HCT116 (cell line): ENCODE measurements around the gene SCN10A. TPM values are rescaled to one million over a fixed set of nuclear protein-coding genes. Genes with fewer than 3 reads are reported as not detected.

ENCODE experiments used
- ATAC-seq: fragments of 200-7000 bp; cut with Tn5 transposase; 2 replicates; pipeline ENCODE4 v1.9.1; 2020; ENCODE audit warnings: mild to moderate bottlenecking, moderate library complexity
- BruUV-seq: library from RNA; stranded (reverse); fragments of 400-500 nt; replicated peaks from 2 replicates; lab custom pipeline; 2021; lab: Mats Ljungman, UMichigan
- CTCF ChIA-PET: fragments of 300-600 bp; sonication (Branson Sonifier 250); formaldehyde crosslinking; loops from one replicate; lab custom pipeline; 2021; ENCODE audit warnings: antibody characterized with exemption; lab: Charles Lee
- POLR2A ChIA-PET: fragments of 300-600, 350-600 bp; sonication (Branson Sonifier 250); formaldehyde crosslinking; loops from one replicate; lab custom pipeline; 2021; ENCODE audit warnings: antibody characterized with exemption; lab: Charles Lee
- RAD21 ChIA-PET, 2 experiments: fragments of 300-600 bp; sonication (Branson Sonifier 250); formaldehyde crosslinking; loops; one replicate each; lab custom pipeline; 2023; ENCODE audit warnings: low total read pairs in 2 of 2; ENCODE audit not compliant: uncharacterized antibody in 2 of 2, unreplicated experiment in 2 of 2, low non-redundant PET in 1 of 2; lab: Charles Lee
- DNase-seq: peaks from one replicate; pipeline ENCODE4 v3.0.0-alpha.2; 2010; ENCODE audit warnings: low read depth, low spot score
- H2AFZ ChIP-seq: fragments of 200-600 bp; shearing (Covaris generic), sonication (generic); 2 replicates; pipeline ENCODE4 v1.6.1; 2017; ENCODE audit warnings: low read depth, mixed run types, mixed read lengths, antibody characterized with exemption, low read length; ENCODE audit not compliant: poor library complexity, severe bottlenecking
- H3K27ac ChIP-seq: 2 replicates; pipeline ENCODE4 v1.5.1; 2012; ENCODE audit warnings: low read depth, low read length
- H3K27me3 ChIP-seq: fragments of 200-600 bp; sonication (generic); 2 replicates; pipeline ENCODE4 v1.6.1; 2016; ENCODE audit warnings: mixed run types, low read length, mixed read lengths; ENCODE audit not compliant: insufficient read depth
- H3K36me3 ChIP-seq, 2 experiments: fragments of 200-500 bp in 1 of 2; fragments of 200-600 bp in 1 of 2; sonication (Bioruptor generic) in 1 of 2; sonication (generic) in 1 of 2; 2 replicates each; pipeline versions ENCODE4 v1.5.1 to v1.6.1; 2014 to 2016; ENCODE audit warnings: low read length in 2 of 2, inconsistent platforms in 1 of 2, mixed read lengths in 1 of 2, mixed run types in 1 of 2; ENCODE audit not compliant: insufficient read depth in 2 of 2, control insufficient read depth in 1 of 2
- H3K4me1 ChIP-seq, 2 experiments: fragments of 200-600 bp in 1 of 2; sonication (generic) in 1 of 2; 2 replicates each; pipeline versions ENCODE4 v1.5.1 to v1.6.1; 2012 to 2017; ENCODE audit warnings: low read length in 2 of 2, inconsistent platforms in 1 of 2, mild to moderate bottlenecking in 1 of 2, mixed read lengths in 1 of 2, mixed run types in 1 of 2, moderate library complexity in 1 of 2; ENCODE audit not compliant: insufficient read depth in 2 of 2, control insufficient read depth in 1 of 2
- H3K4me2 ChIP-seq: fragments of 200-600 bp; sonication (generic); 2 replicates; pipeline ENCODE4 v1.6.1; 2017; ENCODE audit warnings: mixed run types, low read length, mixed read lengths
- H3K4me3 ChIP-seq, 2 experiments: fragments of 200-600 bp in 1 of 2; sonication (generic) in 1 of 2; replicated peaks in 1 of 2; 2 replicates each; pipeline ENCODE4 v1.5.1; 2011 to 2016; ENCODE audit warnings: low read length in 2 of 2, control low read depth in 1 of 2, low read depth in 1 of 2, mild to moderate bottlenecking in 1 of 2, mixed read lengths in 1 of 2, mixed run types in 1 of 2
- H3K79me2 ChIP-seq: fragments of 200-600 bp; sonication (generic); 2 replicates; pipeline ENCODE4 v1.6.1; 2017; ENCODE audit warnings: mild to moderate bottlenecking, mixed run types, low read length, moderate library complexity, mixed read lengths; ENCODE audit not compliant: insufficient read depth
- H3K9ac ChIP-seq: fragments of 200-600 bp; sonication (generic); 2 replicates; pipeline ENCODE4 v1.6.1; 2016; ENCODE audit warnings: low read length, mixed read lengths
- H3K9me2 ChIP-seq: fragments of 200-600 bp; sonication (generic), shearing (Covaris generic); 2 replicates; pipeline ENCODE4 v1.6.1; 2017; ENCODE audit warnings: mixed run types, mild to moderate bottlenecking, moderate library complexity; ENCODE audit not compliant: insufficient read depth
- H3K9me3 ChIP-seq, 2 experiments: fragments of 200-500 bp in 1 of 2; fragments of 200-600 bp in 1 of 2; sonication (Bioruptor generic) in 1 of 2; sonication (generic) in 1 of 2; 2 replicates each; pipeline ENCODE4 v1.6.1; 2014 to 2017; ENCODE audit warnings: low read length in 2 of 2, mixed read lengths in 2 of 2, inconsistent platforms in 1 of 2, low read depth in 1 of 2, mild to moderate bottlenecking in 1 of 2, mixed run types in 1 of 2, moderate library complexity in 1 of 2; ENCODE audit not compliant: control insufficient read depth in 1 of 2, insufficient read depth in 1 of 2
- H4K20me1 ChIP-seq: fragments of 200-600 bp; sonication (generic), shearing (Covaris generic); 2 replicates; pipeline ENCODE4 v1.6.1; 2017; ENCODE audit warnings: mixed run types, mild to moderate bottlenecking, moderate library complexity; ENCODE audit not compliant: insufficient read depth
- CTCF ChIP-seq, 3 experiments: fragments of 200-600 bp in 1 of 3; sonication (generic) in 1 of 3; IDR thresholded peaks in 2 of 3; conservative IDR thresholded peaks in 1 of 3; 2 replicates each; pipeline ENCODE4 v1.5.1; 2012 to 2017; ENCODE audit warnings: low read depth in 2 of 3, low read length in 2 of 3, antibody characterized with exemption in 1 of 3, borderline replicate concordance in 1 of 3, control low read depth in 1 of 3, mild to moderate bottlenecking in 1 of 3, mixed read lengths in 1 of 3, mixed run types in 1 of 3, moderate library complexity in 1 of 3; ENCODE audit not compliant: insufficient read depth in 1 of 3
- EZH2 ChIP-seq: fragments of 200-600 bp; sonication (generic); IDR thresholded peaks from 2 replicates; pipeline ENCODE4 v1.6.1; 2017; ENCODE audit warnings: antibody characterized with exemption, mixed run types
- FOSL1 ChIP-seq: IDR thresholded peaks from 2 replicates; pipeline ENCODE4 v1.6.1; 2012; ENCODE audit warnings: low read depth
- MAX ChIP-seq: IDR thresholded peaks from 2 replicates; pipeline ENCODE4 v1.6.1; 2012
- POLR2AphosphoS5 ChIP-seq: IDR thresholded peaks from 2 replicates; pipeline ENCODE4 v1.6.1; 2011; ENCODE audit warnings: mild to moderate bottlenecking, low read depth, low read length, moderate library complexity
- RAD21 ChIP-seq: IDR thresholded peaks from 2 replicates; pipeline ENCODE4 v1.6.1; 2012; ENCODE audit warnings: low read depth, mild to moderate bottlenecking
- TCF7L2 ChIP-seq: IDR thresholded peaks from 2 replicates; pipeline ENCODE4 v1.7.0; 2011; ENCODE audit warnings: borderline replicate concordance, inconsistent platforms; ENCODE audit not compliant: insufficient read depth, insufficient read length; ENCODE audit errors: extremely low read depth
- YY1 ChIP-seq: IDR thresholded peaks from 2 replicates; pipeline ENCODE4 v1.6.1; 2011; ENCODE audit warnings: low read length, low read depth, moderate library complexity, mild to moderate bottlenecking; ENCODE audit not compliant: insufficient replicate concordance; ENCODE audit errors: extremely low read depth
- intact Hi-C: fragments of 100-400 bp; cut with micrococcal nuclease; formaldehyde crosslinking; loops from 2 replicates; pipeline ENCODE4 v1.10.0; 2022
- total RNA-seq: library from RNA; stranded (reverse); gene quantifications from one replicate; pipeline ENCODE4 v1.2.1, GENCODE V29; 2021; ENCODE audit not compliant: unreplicated experiment

The SCN10A gene
- total RNA-seq, 1 experiment from 2014 or later = not detected

DNA sequence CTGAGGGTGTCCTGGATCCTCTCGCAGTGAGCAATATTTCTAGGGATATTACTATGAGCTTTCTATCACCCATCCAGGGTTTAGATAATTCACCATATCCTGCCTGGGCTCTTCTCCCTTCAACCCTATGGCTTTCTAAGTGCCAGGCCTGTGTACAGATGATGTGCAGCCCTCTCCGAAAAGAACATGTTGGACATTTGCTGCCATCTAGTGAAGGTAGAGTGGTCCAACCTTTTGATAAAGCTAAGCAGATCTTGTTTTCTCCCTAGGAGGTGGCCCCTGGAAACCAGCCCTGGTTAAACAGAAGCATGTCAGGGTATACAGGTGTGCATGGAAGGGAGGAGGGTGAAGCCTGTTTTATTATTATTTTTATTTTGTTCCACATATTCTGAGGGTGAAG lies 27.9 kb upstream of the SCN10A start:
- Histone ChIP-seq H3K27me3 (peaks cover 21% of the 10 kb centered on the region), H3K9ac (no peak overlapping the region), H3K4me2 (no peak overlapping the region), H3K79me2 (no peaks in the 10 kb centered on the region), H3K4me1 (no peaks in the 10 kb centered on the region), H3K9me2 (no peaks in the 10 kb centered on the region), H3K4me3 (no peak overlapping the region), H3K9me3 (no peaks in the 10 kb centered on the region), H4K20me1 (no peaks in the 10 kb centered on the region), H3K36me3 (no peaks in the 10 kb centered on the region), H3K27ac (no peak overlapping the region), H2AFZ (no peak overlapping the region)
- ATAC-seq (peak; percentile 97), DNase-seq (peak; percentile 60)
- intact Hi-C loops = loop anchor here (1.0 to 5.0 kb wide), 5 partner anchors 105 to 727 kb away; partner anchors contain the start of gene EXOG
- CTCF ChIA-PET = interaction anchor here (0.6 to 2.1 kb wide), 13 partner anchors 10 to 444 kb away, joined by 3 to 19 read pairs (median 3); no protein-coding TSS in a partner anchor
- TF ChIP-seq EZH2 = no peak
- TF ChIP-seq FOSL1 = no peak
- no peak for TF ChIP-seq MAX
- TF ChIP-seq RAD21 = peak; percentile 83
- no peak for TF ChIP-seq POLR2AphosphoS5
- TF ChIP-seq CTCF (IDR thresholded peaks at IDR 0.05 in 2 of 3, conservative IDR thresholded peaks at IDR 0.05 in 1 of 3; ENCODE audit: borderline replicate concordance in 1 of 3, insufficient read depth in 1 of 3, low read depth in 2 of 3, low read length in 2 of 3) = peak; percentile 47 to 74 (median 62)
- no peak for TF ChIP-seq TCF7L2
- TF ChIP-seq YY1 = no peak
- RAD21 ChIA-PET = interaction anchor here (0.7 to 1.0 kb wide), 4 partner anchors 156 to 322 kb away, joined by 3 to 4 read pairs (median 3); no protein-coding TSS in a partner anchor
- POLR2A ChIA-PET = no interaction called here
- BruUV-seq = no TSS peak
